Keratinocyte (primary cell): ENCODE measurements around the gene HS6ST3.

Source experiments
- CTCF ChIP-seq, 3 experiments: IDR thresholded peaks in 1 of 3; conservative IDR thresholded peaks in 1 of 3; optimal IDR thresholded peaks in 1 of 3; 2 replicates in 2 of 3; 3 replicates in 1 of 3; pipeline versions ENCODE3 to v1.5.1; 2011; ENCODE audit warnings: low read length in 3 of 3, mild to moderate bottlenecking in 3 of 3, moderate library complexity in 2 of 3, control low read depth in 1 of 3, inconsistent platforms in 1 of 3; ENCODE audit not compliant: insufficient read depth in 2 of 3; ENCODE audit errors: extremely low read depth in 1 of 3
- EZH2 ChIP-seq: IDR thresholded peaks from one replicate; pipeline ENCODE4 v1.6.1; 2012; ENCODE audit warnings: inconsistent platforms, mild to moderate bottlenecking, low read length, moderate library complexity

GRCh38 chr13:96203471-96203870, 113.6 kb downstream of the HS6ST3 start:
- TF ChIP-seq CTCF (optimal IDR thresholded peaks at IDR 0.05 in 1 of 3, IDR thresholded peaks at IDR 0.05 in 1 of 3, conservative IDR thresholded peaks at IDR 0.05 in 1 of 3; ENCODE audit: extremely low read depth in 1 of 3, insufficient read depth in 2 of 3, low read length in 3 of 3) = no peak
- no peak for TF ChIP-seq EZH2
